ENCODE measurements around the gene COG6.

- TF ChIP-seq CTCF (IDR thresholded peaks at IDR 0.05) (no peak), POLR2A (IDR thresholded peaks at IDR 0.05) (no peak)
Observed at GRCh38 chr13:39737047-39737446, 81.6 kb downstream of the COG6 start.

Measured in breast epithelium (tissue), 3 donors.